Skin of body (tissue), 2 donors: ENCODE measurements around the gene GNPTG. TPM values are rescaled to one million over a fixed set of nuclear protein-coding genes. Genes with fewer than 3 reads are reported as not detected.

Experiments
- DNase-seq: peaks from one replicate; lab custom pipeline; 2025; lab: John Stamatoyannopoulos, UW
- total RNA-seq: library from RNA; depleted of rRNA; stranded (reverse); fragments of >200 nt; gene quantifications from one replicate; pipeline ENCODE4 v1.2.3, GENCODE V29; 2014

Gene GNPTG
- total RNA-seq, 1 donor from 2014 or later, result 24.6 TPM

GRCh38 chr16:1371054-1371978 is 19.6 kb downstream of the GNPTG start:
- no peak for DNase-seq

GRCh38 chr16:1372292-1372950 is 20.7 kb downstream of the GNPTG start:
- no peak for DNase-seq

- DNase-seq, result no peak
These were observed 22.9 kb downstream of the GNPTG start for GRCh38 chr16:1374418-1375297.

GRCh38 chr16:1375298-1375640 is 23.5 kb downstream of the GNPTG start:
- DNase-seq, result no peak

GRCh38 chr16:1375741-1376410 is 24.1 kb downstream of the GNPTG start:
- no peak for DNase-seq

GRCh38 chr16:1377406-1378010 is 25.8 kb downstream of the GNPTG start:
- DNase-seq, result no peak

- DNase-seq, result no peak
These were observed 26.5 kb downstream of the GNPTG start for GRCh38 chr16:1378087-1378803.

GRCh38 chr16:1378804-1379303 is 27.1 kb downstream of the GNPTG start:
- DNase-seq, result no peak

GRCh38 chr16:1379304-1380076 is 27.8 kb downstream of the GNPTG start:
- no peak for DNase-seq

GRCh38 chr16:1380195-1380594 is 28.5 kb downstream of the GNPTG start:
- DNase-seq, result no peak

GRCh38 chr16:1381612-1382406 is 30.1 kb downstream of the GNPTG start:
- DNase-seq, result no peak

GRCh38 chr16:1383556-1383955 is 31.8 kb downstream of the GNPTG start:
- DNase-seq, result no peak

GRCh38 chr16:1385232-1385631 is 33.5 kb downstream of the GNPTG start:
- DNase-seq, result no peak

GRCh38 chr16:1387331-1387730 is 35.6 kb downstream of the GNPTG start:
- no peak for DNase-seq

GRCh38 chr16:1389762-1390161 is 38.0 kb downstream of the GNPTG start:
- no peak for DNase-seq

GRCh38 chr16:1390239-1390779 is 38.6 kb downstream of the GNPTG start:
- DNase-seq, result no peak

GRCh38 chr16:1392826-1393225 is 41.1 kb downstream of the GNPTG start:
- no peak for DNase-seq

GRCh38 chr16:1393613-1394176 is 42.0 kb downstream of the GNPTG start:
- no peak for DNase-seq
